GM19043 (cell line): Measurements from ENCODE around the gene SULT1C4.
"Not testable (repeated sequence)": the region's sequence is repeated elsewhere in the genome, so short reads cannot be mapped to it uniquely, and the experiment has no call there.

ENCODE experiments used
- ATAC-seq: cut with Tn5 transposase; IDR thresholded peaks from one replicate; pipeline ENCODE4 v1.9.1; 2021; ENCODE audit warnings: low read depth; ENCODE audit not compliant: unreplicated experiment

Gene SULT1C4

GRCh38 chr2:108377815-108378630, at the start of gene SULT1C4:
TSS of gene SULT1C4 (plus strand) at chr2:108377954. CDS start at chr2:108378338, 384 bp downstream.
- ATAC-seq: no peak

GRCh38 chr2:108329771-108330170, 48.0 kb upstream of the SULT1C4 start:
- no peak for ATAC-seq

GRCh38 chr2:108330979-108331378, 46.8 kb upstream of the SULT1C4 start:
- ATAC-seq: no peak

GRCh38 chr2:108345951-108346350, 31.8 kb upstream of the SULT1C4 start:
- no peak for ATAC-seq

GRCh38 chr2:108346827-108347226, 30.9 kb upstream of the SULT1C4 start:
- ATAC-seq: no peak

GRCh38 chr2:108347786-108348185, 30.0 kb upstream of the SULT1C4 start:
- no peak for ATAC-seq

GRCh38 chr2:108348816-108349570, 28.8 kb upstream of the SULT1C4 start:
- ATAC-seq: no peak

GRCh38 chr2:108349571-108349928, 28.2 kb upstream of the SULT1C4 start:
- no peak for ATAC-seq

- no peak for ATAC-seq
Measured at GRCh38 chr2:108351889-108352288, 25.9 kb upstream of the SULT1C4 start.

GRCh38 chr2:108354136-108354535, 23.6 kb upstream of the SULT1C4 start:
- ATAC-seq: no peak

- no peak for ATAC-seq
Measured at GRCh38 chr2:108355906-108356734, 21.6 kb upstream of the SULT1C4 start.

- ATAC-seq: not testable (repeated sequence)
Measured at GRCh38 chr2:108359336-108359735, 18.4 kb upstream of the SULT1C4 start.

- no peak for ATAC-seq
Measured at GRCh38 chr2:108360776-108361468, 16.8 kb upstream of the SULT1C4 start.

- no peak for ATAC-seq
Measured at GRCh38 chr2:108363024-108363907, 14.5 kb upstream of the SULT1C4 start.

GRCh38 chr2:108363908-108364225, 13.9 kb upstream of the SULT1C4 start:
- no peak for ATAC-seq

GRCh38 chr2:108364676-108365297, 13.0 kb upstream of the SULT1C4 start:
- no peak for ATAC-seq

- ATAC-seq: no peak
Measured at GRCh38 chr2:108365656-108366055, 12.1 kb upstream of the SULT1C4 start.

- no peak for ATAC-seq
Measured at GRCh38 chr2:108367014-108367413, 10.7 kb upstream of the SULT1C4 start.

GRCh38 chr2:108367561-108368175, 10.1 kb upstream of the SULT1C4 start:
- ATAC-seq: no peak
